Lower leg skin (tissue), 3 donors: ENCODE results near the gene DTX2.
"Not testable (repeated sequence)": the region's sequence is repeated elsewhere in the genome, so short reads cannot be mapped to it uniquely, and the experiment has no call there.

Source experiments
- CTCF ChIP-seq, 3 donors: fragments of 450-650 bp; IDR thresholded peaks; one replicate each; pipeline ENCODE4 v1.5.1; 2016; ENCODE audit warnings: antibody characterized with exemption in 3 of 3, mild to moderate bottlenecking in 3 of 3, moderate library complexity in 2 of 3
- POLR2A ChIP-seq, 2 donors: fragments of 450-650 bp; IDR thresholded peaks; one replicate each; pipeline ENCODE4 v1.6.1; 2016 to 2017; ENCODE audit warnings: antibody characterized with exemption in 2 of 2, mild to moderate bottlenecking in 1 of 2, moderate library complexity in 1 of 2

- not testable (repeated sequence) for TF ChIP-seq CTCF, POLR2A (IDR thresholded peaks at IDR 0.05)
Measured at GRCh38 chr7:76439120-76439888, 22.2 kb upstream of the DTX2 start.
